Fibroblast of the aortic adventitia (primary cell): ENCODE data around the gene VAV2. TPM values are rescaled to one million over a fixed set of nuclear protein-coding genes. Genes with fewer than 3 reads are reported as not detected.

Experiments used
- DNase-seq: peaks from one replicate; pipeline ENCODE4 v3.0.0-alpha.2; 2010; ENCODE audit warnings: low read depth
- H3K4me3 ChIP-seq: 2 replicates; pipeline ENCODE4 v1.5.1; 2011; ENCODE audit warnings: low read depth, mild to moderate bottlenecking, control low read depth, low read length, moderate library complexity
- CTCF ChIP-seq: IDR thresholded peaks from 2 replicates; pipeline ENCODE4 v1.5.1; 2011; ENCODE audit warnings: mild to moderate bottlenecking, low read length, control low read depth, inconsistent platforms; ENCODE audit not compliant: insufficient read depth
- total RNA-seq: library from RNA; depleted of rRNA; stranded (reverse); fragments of >200 nt; gene quantifications from 2 replicates; pipeline ENCODE4 v1.2.3, GENCODE V29; 2012; ENCODE audit warnings: low replicate concordance

The VAV2 gene
- total RNA-seq, 1 donor, result 10.9 TPM

GRCh38 chr9:133712221-133713100 lies 279.7 kb downstream of the VAV2 start:
- no peak overlapping the region for H3K4me3 ChIP-seq
- no peak for TF ChIP-seq CTCF
- DNase-seq, result no peak

Other genes with a start within 250 kb of the VAV2 start
- gene BRD3OS, start 33.2 kb upstream of the VAV2 start, total RNA-seq, result 11.5 and 26.2 TPM in 2 replicates
- gene BRD3, start 75.7 kb upstream of the VAV2 start, total RNA-seq, result 7.4 and 7.5 TPM in 2 replicates
- gene WDR5, start 143.8 kb upstream of the VAV2 start, total RNA-seq, result 14.4 and 19.9 TPM in 2 replicates
- not detected in 2 replicates for gene RNU6ATAC, start 172.2 kb upstream of the VAV2 start, total RNA-seq